WTC11 (cell line): ENCODE measurements around the gene MRC2. TPM values are rescaled to one million over a fixed set of nuclear protein-coding genes. Genes with fewer than 3 reads are reported as not detected.

ENCODE experiments used
- ATAC-seq: fragments of 200-7000 bp; cut with Tn5 transposase; 2 replicates; pipeline ENCODE4 v1.10.0; 2021; ENCODE audit warnings: mild to moderate bottlenecking, moderate library complexity
- CTCF ChIA-PET: fragments of 300-600 bp; sonication (Branson Sonifier 250); formaldehyde crosslinking; loops from one replicate; lab custom pipeline; 2021; ENCODE audit warnings: antibody characterized with exemption; lab: Charles Lee
- POLR2A ChIA-PET: fragments of 350-600 bp; sonication (Branson Sonifier 250); formaldehyde crosslinking; loops from one replicate; lab custom pipeline; 2021; ENCODE audit warnings: antibody characterized with exemption; lab: Charles Lee
- DNase-seq: peaks from one replicate; pipeline ENCODE4 v3.0.0; 2021; ENCODE audit warnings: low spot score
- H3K27ac Mint-ChIP-seq: 2 replicates; pipeline ENCODE4 v1.8.0; 2021; ENCODE audit warnings: mixed read lengths
- H3K27me3 Mint-ChIP-seq: 2 replicates; pipeline ENCODE4 v1.8.0; 2021; ENCODE audit warnings: low read depth, mild to moderate bottlenecking, moderate library complexity, mixed read lengths
- H3K36me3 Mint-ChIP-seq: 2 replicates; pipeline ENCODE4 v1.8.0; 2021; ENCODE audit warnings: mixed read lengths
- H3K4me1 Mint-ChIP-seq: 2 replicates; pipeline ENCODE4 v1.8.0; 2022; ENCODE audit warnings: mixed read lengths
- H3K4me3 Mint-ChIP-seq: 2 replicates; pipeline ENCODE4 v1.8.0; 2021; ENCODE audit warnings: mild to moderate bottlenecking, moderate library complexity, mixed read lengths
- H3K9me3 Mint-ChIP-seq: 2 replicates; pipeline ENCODE4 v1.8.0; 2021; ENCODE audit warnings: mixed read lengths
- ETV6 ChIP-seq: sonication (generic); formaldehyde crosslinking; IDR thresholded peaks from 2 replicates; pipeline ENCODE4 v1.8.1; 2022; ENCODE audit warnings: mild to moderate bottlenecking, missing genetic modification reagents
- HMGA2 ChIP-seq: fragments of 250-450 bp; sonication (Bioruptor Pico); IDR thresholded peaks from 2 replicates; pipeline ENCODE4 v1.4.0; 2021; ENCODE audit warnings: mild to moderate bottlenecking, moderate library complexity
- PRDM15 ChIP-seq: sonication (generic); formaldehyde crosslinking; IDR thresholded peaks from 2 replicates; pipeline ENCODE4 v1.8.0; 2022; ENCODE audit warnings: missing genetic modification reagents
- SMAD3 ChIP-seq: sonication (generic); formaldehyde crosslinking; IDR thresholded peaks from 2 replicates; pipeline ENCODE4 v1.8.0; 2022; ENCODE audit warnings: missing genetic modification reagents, mild to moderate bottlenecking, borderline replicate concordance
- TCF7 ChIP-seq: sonication (generic); formaldehyde crosslinking; IDR thresholded peaks from 2 replicates; pipeline ENCODE4 v1.8.0; 2022; ENCODE audit warnings: mild to moderate bottlenecking, low read depth, missing genetic modification reagents, moderate library complexity
- ZNF416 ChIP-seq: fragments of 250-450 bp; sonication (Bioruptor Pico); IDR thresholded peaks from 2 replicates; pipeline ENCODE4 v1.9.0; 2021; ENCODE audit warnings: mild to moderate bottlenecking, inconsistent platforms
- ZNF532 ChIP-seq: fragments of 250-450 bp; sonication (Bioruptor Pico); IDR thresholded peaks from 2 replicates; pipeline ENCODE4 v1.9.0; 2021; ENCODE audit warnings: mild to moderate bottlenecking, borderline replicate concordance
- total RNA-seq: library from RNA; stranded (reverse); gene quantifications from 3 replicates; pipeline ENCODE4 v1.2.3, GENCODE V29; 2021
- TF ChIP-seq, protein P1 (sequence below): fragments of 200-600 bp; IDR thresholded peaks from 2 replicates; pipeline ENCODE4 v1.8.0; 2022; ENCODE audit warnings: antibody characterized with exemption
- TF ChIP-seq, protein P2 (sequence below): sonication (generic); formaldehyde crosslinking; IDR thresholded peaks from 2 replicates; pipeline ENCODE4 v1.8.1; 2023; ENCODE audit warnings: mild to moderate bottlenecking, missing genetic modification reagents, borderline replicate concordance
- TF ChIP-seq, protein P3 (sequence below): sonication (generic); formaldehyde crosslinking; IDR thresholded peaks from 2 replicates; pipeline ENCODE4 v1.8.1; 2022; ENCODE audit warnings: missing genetic modification reagents, borderline replicate concordance

The MRC2 gene
- total RNA-seq, 1 experiment from 2014 or later: 35.3 TPM

DNA sequence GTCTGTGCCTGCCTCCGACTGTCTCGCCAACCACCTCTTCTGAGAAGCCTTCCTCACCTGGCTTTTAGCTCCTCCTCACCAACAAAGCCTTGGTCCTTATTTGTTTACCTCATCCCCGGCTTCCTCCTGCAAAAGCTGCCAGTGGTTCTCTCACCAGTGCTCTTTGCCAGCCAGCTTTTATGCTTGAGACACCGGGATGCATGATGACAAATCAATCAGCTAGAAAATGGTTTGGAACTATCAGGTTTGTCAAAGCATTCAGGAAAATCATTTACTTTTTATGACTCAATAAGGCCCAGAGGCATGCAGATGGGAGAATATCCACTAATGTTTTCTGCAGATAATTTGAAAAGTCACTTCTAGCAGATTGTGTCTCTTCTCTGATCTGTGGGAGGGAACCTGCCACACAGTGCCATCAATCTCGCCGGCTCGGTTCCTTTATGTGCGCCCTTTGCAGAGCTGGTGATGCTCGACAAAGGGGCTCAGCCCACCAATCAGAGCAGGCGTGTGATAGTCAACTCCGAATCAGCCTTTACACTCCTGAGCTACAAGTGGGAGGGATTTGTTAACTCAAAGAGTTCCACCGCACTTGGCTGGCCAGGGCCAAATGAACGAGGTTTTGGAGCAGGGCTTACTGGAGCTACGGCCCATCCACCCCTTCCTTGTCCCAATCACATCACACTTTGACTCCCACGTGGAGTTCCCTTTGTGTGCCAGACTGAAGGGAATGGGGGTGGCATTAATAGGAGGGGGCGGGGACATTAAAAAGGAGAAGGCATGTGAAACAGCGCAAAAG, 85.8 kb downstream of the MRC2 start (continued):
- TF ChIP-seq, protein P1, sequence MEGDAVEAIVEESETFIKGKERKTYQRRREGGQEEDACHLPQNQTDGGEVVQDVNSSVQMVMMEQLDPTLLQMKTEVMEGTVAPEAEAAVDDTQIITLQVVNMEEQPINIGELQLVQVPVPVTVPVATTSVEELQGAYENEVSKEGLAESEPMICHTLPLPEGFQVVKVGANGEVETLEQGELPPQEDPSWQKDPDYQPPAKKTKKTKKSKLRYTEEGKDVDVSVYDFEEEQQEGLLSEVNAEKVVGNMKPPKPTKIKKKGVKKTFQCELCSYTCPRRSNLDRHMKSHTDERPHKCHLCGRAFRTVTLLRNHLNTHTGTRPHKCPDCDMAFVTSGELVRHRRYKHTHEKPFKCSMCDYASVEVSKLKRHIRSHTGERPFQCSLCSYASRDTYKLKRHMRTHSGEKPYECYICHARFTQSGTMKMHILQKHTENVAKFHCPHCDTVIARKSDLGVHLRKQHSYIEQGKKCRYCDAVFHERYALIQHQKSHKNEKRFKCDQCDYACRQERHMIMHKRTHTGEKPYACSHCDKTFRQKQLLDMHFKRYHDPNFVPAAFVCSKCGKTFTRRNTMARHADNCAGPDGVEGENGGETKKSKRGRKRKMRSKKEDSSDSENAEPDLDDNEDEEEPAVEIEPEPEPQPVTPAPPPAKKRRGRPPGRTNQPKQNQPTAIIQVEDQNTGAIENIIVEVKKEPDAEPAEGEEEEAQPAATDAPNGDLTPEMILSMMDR: no peak
- TF ChIP-seq HMGA2 (CRISPR knock-in tag) (no peak), PRDM15 (CRISPR knock-in tag) (no peak)
- TF ChIP-seq, protein P2, sequence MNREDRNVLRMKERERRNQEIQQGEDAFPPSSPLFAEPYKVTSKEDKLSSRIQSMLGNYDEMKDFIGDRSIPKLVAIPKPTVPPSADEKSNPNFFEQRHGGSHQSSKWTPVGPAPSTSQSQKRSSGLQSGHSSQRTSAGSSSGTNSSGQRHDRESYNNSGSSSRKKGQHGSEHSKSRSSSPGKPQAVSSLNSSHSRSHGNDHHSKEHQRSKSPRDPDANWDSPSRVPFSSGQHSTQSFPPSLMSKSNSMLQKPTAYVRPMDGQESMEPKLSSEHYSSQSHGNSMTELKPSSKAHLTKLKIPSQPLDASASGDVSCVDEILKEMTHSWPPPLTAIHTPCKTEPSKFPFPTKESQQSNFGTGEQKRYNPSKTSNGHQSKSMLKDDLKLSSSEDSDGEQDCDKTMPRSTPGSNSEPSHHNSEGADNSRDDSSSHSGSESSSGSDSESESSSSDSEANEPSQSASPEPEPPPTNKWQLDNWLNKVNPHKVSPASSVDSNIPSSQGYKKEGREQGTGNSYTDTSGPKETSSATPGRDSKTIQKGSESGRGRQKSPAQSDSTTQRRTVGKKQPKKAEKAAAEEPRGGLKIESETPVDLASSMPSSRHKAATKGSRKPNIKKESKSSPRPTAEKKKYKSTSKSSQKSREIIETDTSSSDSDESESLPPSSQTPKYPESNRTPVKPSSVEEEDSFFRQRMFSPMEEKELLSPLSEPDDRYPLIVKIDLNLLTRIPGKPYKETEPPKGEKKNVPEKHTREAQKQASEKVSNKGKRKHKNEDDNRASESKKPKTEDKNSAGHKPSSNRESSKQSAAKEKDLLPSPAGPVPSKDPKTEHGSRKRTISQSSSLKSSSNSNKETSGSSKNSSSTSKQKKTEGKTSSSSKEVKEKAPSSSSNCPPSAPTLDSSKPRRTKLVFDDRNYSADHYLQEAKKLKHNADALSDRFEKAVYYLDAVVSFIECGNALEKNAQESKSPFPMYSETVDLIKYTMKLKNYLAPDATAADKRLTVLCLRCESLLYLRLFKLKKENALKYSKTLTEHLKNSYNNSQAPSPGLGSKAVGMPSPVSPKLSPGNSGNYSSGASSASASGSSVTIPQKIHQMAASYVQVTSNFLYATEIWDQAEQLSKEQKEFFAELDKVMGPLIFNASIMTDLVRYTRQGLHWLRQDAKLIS (CRISPR knock-in tag): no peak

GRCh38 chr17:62714016-62714777, 86.7 kb downstream of the MRC2 start:
- CTCF ChIA-PET: interaction anchor here (0.8 to 0.9 kb wide), 2 partner anchors 9 to 21 kb away, joined by 3 read pairs; no protein-coding TSS in a partner anchor

More at GRCh38 chr17:62714016-62714777, 86.7 kb downstream of the MRC2 start:
- Mint-ChIP-seq H3K36me3 (peaks cover 4% of the 10 kb centered on the region; the same call in 1 of the 2 replicates), H3K27me3 (no peaks in the 10 kb centered on the region), H3K4me3 (no peak overlapping the region), H3K4me1 (peaks cover 13% of the 10 kb centered on the region), H3K9me3 (peaks cover 8% of the 10 kb centered on the region), H3K27ac (no peak overlapping the region)
- no peak for ATAC-seq
- POLR2A ChIA-PET: interaction anchor here (0.6 kb wide), 1 partner anchor 57 kb away, joined by 4 read pairs; no protein-coding TSS in a partner anchor
- no peak for DNase-seq
- TF ChIP-seq, protein P3, sequence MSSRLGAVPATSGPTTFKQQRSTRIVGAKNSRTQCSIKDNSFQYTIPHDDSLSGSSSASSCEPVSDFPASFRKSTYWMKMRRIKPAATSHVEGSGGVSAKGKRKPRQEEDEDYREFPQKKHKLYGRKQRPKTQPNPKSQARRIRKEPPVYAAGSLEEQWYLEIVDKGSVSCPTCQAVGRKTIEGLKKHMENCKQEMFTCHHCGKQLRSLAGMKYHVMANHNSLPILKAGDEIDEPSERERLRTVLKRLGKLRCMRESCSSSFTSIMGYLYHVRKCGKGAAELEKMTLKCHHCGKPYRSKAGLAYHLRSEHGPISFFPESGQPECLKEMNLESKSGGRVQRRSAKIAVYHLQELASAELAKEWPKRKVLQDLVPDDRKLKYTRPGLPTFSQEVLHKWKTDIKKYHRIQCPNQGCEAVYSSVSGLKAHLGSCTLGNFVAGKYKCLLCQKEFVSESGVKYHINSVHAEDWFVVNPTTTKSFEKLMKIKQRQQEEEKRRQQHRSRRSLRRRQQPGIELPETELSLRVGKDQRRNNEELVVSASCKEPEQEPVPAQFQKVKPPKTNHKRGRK (CRISPR knock-in tag): no peak
- TF ChIP-seq ETV6 (CRISPR knock-in tag) (no peak), TCF7 (no peak), ZNF416 (CRISPR knock-in tag) (no peak), ZNF532 (CRISPR knock-in tag) (no peak), SMAD3 (CRISPR knock-in tag) (no peak)
